A549 (cell line): ENCODE results near the gene NFASC. TPM values are rescaled to one million over a fixed set of nuclear protein-coding genes. Genes with fewer than 3 reads are reported as not detected.
A peak's percentile ranks its signal among the peaks of the same experiment; 100 is the strongest.

ENCODE experiments used
- ATAC-seq, 2 experiments: fragments of 200-7000 bp in 1 of 2; fragments of >200 bp in 1 of 2; cut with Nextera tagmentation in 1 of 2; cut with Tn5 transposase in 1 of 2; 3 replicates each; pipeline versions ENCODE4 v1.8.0 to v1.9.1; 2018 to 2020; ENCODE audit warnings: mild to moderate bottlenecking in 1 of 2, moderate library complexity in 1 of 2
- CTCF ChIA-PET: fragments of 300-600 bp; sonication (Branson Sonifier 250); formaldehyde crosslinking; extraction: SDS; loops from one replicate; lab custom pipeline; 2021; ENCODE audit warnings: antibody characterized with exemption, inconsistent platforms; lab: Yijun Ruan, JAX
- POLR2A ChIA-PET: fragments of 350-600 bp; formaldehyde crosslinking; extraction: SDS; loops from one replicate; lab custom pipeline; 2021; ENCODE audit warnings: antibody characterized with exemption, inconsistent platforms; lab: Yijun Ruan, JAX
- DNase-seq, 2 experiments: peaks; one replicate each; pipeline versions ENCODE4 v3.0.0 to v3.0.0-alpha.2; 2011 to 2016; ENCODE audit warnings: low read depth in 1 of 2, low spot score in 1 of 2
- FAIRE-seq: peaks from 2 replicates; lab custom pipeline; 2011; peaks lifted over from hg19 to GRCh38; lab: Jason Lieb, UNC
- H3K27ac ChIP-seq, 2 experiments: fragments of >200 bp; sonication (Bioruptor Twin); formaldehyde crosslinking; 3 replicates each; pipeline ENCODE4 v1.5.1; 2016 to 2017
- H3K4me1 ChIP-seq: fragments of >200 bp; sonication (Bioruptor Twin); formaldehyde crosslinking; 3 replicates; pipeline ENCODE4 v1.6.1; 2016
- H3K4me2 ChIP-seq: fragments of >200 bp; sonication (Bioruptor Twin); formaldehyde crosslinking; 3 replicates; pipeline ENCODE4 v1.6.1; 2016
- H3K4me3 ChIP-seq: fragments of >200 bp; sonication (Bioruptor Twin); formaldehyde crosslinking; 3 replicates; pipeline ENCODE4 v1.5.1; 2016
- H3K9me3 ChIP-seq: fragments of >200 bp; sonication (Bioruptor Twin); formaldehyde crosslinking; 3 replicates; pipeline ENCODE4 v1.6.1; 2016
- CBX8 ChIP-seq: fragments of 200-600 bp; sonication (generic); IDR thresholded peaks from 2 replicates; pipeline ENCODE4 v1.6.1; 2016
- CHD2 ChIP-seq: fragments of 150-350 bp; IDR thresholded peaks from 2 replicates; pipeline ENCODE4 v1.6.1; 2014; ENCODE audit warnings: low read length; ENCODE audit not compliant: partially characterized antibody
- EHMT2 ChIP-seq: fragments of 200-600 bp; sonication (generic); IDR thresholded peaks from 2 replicates; pipeline ENCODE4 v1.6.1; 2016; ENCODE audit warnings: antibody characterized with exemption, low read depth, mild to moderate bottlenecking, moderate library complexity
- FOSB ChIP-seq: fragments of 250-450 bp; sonication (Bioruptor Pico); IDR thresholded peaks from 2 replicates; pipeline ENCODE4 v1.5.0; 2020; ENCODE audit warnings: mild to moderate bottlenecking, moderate library complexity
- FOXS1 ChIP-seq: fragments of 250-450 bp; sonication (Bioruptor Pico); IDR thresholded peaks from 2 replicates; pipeline ENCODE4 v1.5.0; 2020; ENCODE audit warnings: mild to moderate bottlenecking, moderate library complexity
- GATA3 ChIP-seq: IDR thresholded peaks from 2 replicates; pipeline ENCODE4 v1.6.1; 2012; ENCODE audit warnings: borderline replicate concordance
- HEYL ChIP-seq: fragments of 250-450 bp; sonication (Bioruptor Pico); IDR thresholded peaks from 2 replicates; pipeline ENCODE4 v1.8.0; 2021; ENCODE audit warnings: mild to moderate bottlenecking, moderate library complexity
- HOXB5 ChIP-seq: fragments of 250-450 bp; sonication (Bioruptor Pico); IDR thresholded peaks from 2 replicates; pipeline ENCODE4 v1.5.0; 2020; ENCODE audit warnings: mild to moderate bottlenecking, moderate library complexity
- JUN ChIP-seq, 2 experiments: fragments of >200 bp; sonication (Bioruptor Twin); formaldehyde crosslinking; IDR thresholded peaks; 2 replicates in 1 of 2; 3 replicates in 1 of 2; pipeline ENCODE4 v1.6.1; 2016 to 2017
- MYC ChIP-seq: IDR thresholded peaks from 2 replicates; pipeline ENCODE4 v1.6.1; 2012; ENCODE audit warnings: mild to moderate bottlenecking, inconsistent platforms, low read length, improper control_type of control experiment, borderline replicate concordance
- NFE2L2 ChIP-seq: fragments of 150-350 bp; conservative IDR thresholded peaks from 2 replicates; pipeline ENCODE4 v1.6.1; 2014; ENCODE audit warnings: low read length
- RCOR1 ChIP-seq: fragments of 150-350 bp; IDR thresholded peaks from 2 replicates; pipeline ENCODE4 v1.6.1; 2014; ENCODE audit warnings: antibody characterized with exemption, low read length, low read depth
- SREBF2 ChIP-seq: fragments of 450-650 bp; IDR thresholded peaks from 2 replicates; pipeline ENCODE4 v1.6.1; 2014; ENCODE audit warnings: mild to moderate bottlenecking, moderate library complexity
- TP53 ChIP-seq: fragments of 250-450 bp; sonication (Bioruptor Pico); IDR thresholded peaks from 2 replicates; pipeline ENCODE4 v1.5.0; 2021; ENCODE audit warnings: mild to moderate bottlenecking, moderate library complexity
- ZFP36 ChIP-seq: fragments of 450-650 bp; IDR thresholded peaks from 2 replicates; pipeline ENCODE4 v1.6.1; 2014; ENCODE audit warnings: borderline replicate concordance; ENCODE audit not compliant: partially characterized antibody
- ZSCAN20 ChIP-seq: fragments of 250-450 bp; sonication (Bioruptor Pico); IDR thresholded peaks from 2 replicates; pipeline ENCODE4 v1.8.0; 2022; ENCODE audit warnings: mild to moderate bottlenecking, moderate library complexity
- WGBS: methylation state at CpG from one replicate; pipeline ENCODE4 v1.1.6; 2017; ENCODE audit errors: missing lambda C conversion rate; 5-methylcytosine and 5-hydroxymethylcytosine counted together
- polyA plus RNA-seq, 4 experiments: library from polyadenylated mRNA; depleted of rRNA in 3 of 4; stranded (reverse); fragments of >200 nt; fragmentation: RNase III in 1 of 4; extraction: RNeasy Plus Mini Kit Qiagen cat#74134 plus additional on column Dnase treatment in 1 of 4; gene quantifications; 2 replicates in 3 of 4; 3 replicates in 1 of 4; pipeline ENCODE4 v1.2.3, GENCODE V29; 2011 to 2017
- TF ChIP-seq, protein P1 (sequence below): fragments of >200 bp; sonication (Bioruptor Twin); formaldehyde crosslinking; IDR thresholded peaks from 2 replicates; pipeline ENCODE4 v1.6.1; 2016
- TF ChIP-seq, protein P2 (sequence below): IDR thresholded peaks from 2 replicates; pipeline ENCODE4 v1.6.1; 2012; ENCODE audit warnings: low read depth, borderline replicate concordance
- TF ChIP-seq, protein P3 (sequence below): fragments of 450-650 bp; IDR thresholded peaks from 2 replicates; pipeline ENCODE4 v1.6.1; 2014; ENCODE audit warnings: antibody characterized with exemption
- TF ChIP-seq, protein P4 (sequence below): IDR thresholded peaks from 2 replicates; pipeline ENCODE4 v1.6.1; 2012
- TF ChIP-seq, protein P5 (sequence below): fragments of 150-350 bp; IDR thresholded peaks from 2 replicates; pipeline ENCODE4 v1.6.1; 2014; ENCODE audit warnings: low read depth, mild to moderate bottlenecking, low read length

The NFASC gene
- polyA plus RNA-seq, 2 of the 4 experiments (the other 2 are of a cell fraction), result 0.27 to 0.39 TPM

DNA sequence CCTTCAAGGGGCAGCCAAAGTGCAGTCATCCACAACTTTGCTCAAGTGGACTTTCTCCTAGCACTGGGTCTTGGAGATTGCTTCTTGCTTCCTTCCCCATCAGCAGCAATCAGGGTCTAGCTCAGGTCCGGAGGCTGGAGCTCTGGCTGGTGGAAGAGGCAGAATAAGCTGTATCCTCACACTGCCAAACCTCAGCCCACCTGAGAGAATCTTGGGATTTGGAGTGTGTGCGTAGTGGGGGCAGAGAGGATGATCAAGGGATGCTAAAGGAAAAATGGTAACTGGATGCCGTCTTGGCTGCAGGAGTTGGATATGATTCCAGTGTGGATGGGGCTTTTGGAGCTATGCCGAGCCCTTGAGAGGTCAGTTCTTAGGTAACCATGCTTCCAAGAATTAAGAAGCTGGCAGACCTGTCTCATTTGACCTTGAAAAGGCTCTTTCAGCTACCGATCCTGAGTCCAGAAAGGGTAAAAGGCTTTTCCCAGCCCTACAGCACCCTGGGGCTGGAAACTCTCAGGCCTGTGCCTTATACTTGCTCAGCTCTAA, 4.5 kb upstream of the NFASC start:
- TF ChIP-seq ZFP36 (no peak), MYC (no peak), CBX8 (no peak), CHD2 (no peak)
- TF ChIP-seq, protein P1, sequence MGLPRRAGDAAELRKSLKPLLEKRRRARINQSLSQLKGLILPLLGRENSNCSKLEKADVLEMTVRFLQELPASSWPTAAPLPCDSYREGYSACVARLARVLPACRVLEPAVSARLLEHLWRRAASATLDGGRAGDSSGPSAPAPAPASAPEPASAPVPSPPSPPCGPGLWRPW, result no peak
- Histone ChIP-seq H3K9me3 (no peaks in the 10 kb centered on the region), H3K4me2 (no peak overlapping the region), H3K4me3 (no peak overlapping the region), H3K4me1 (no peaks in the 10 kb centered on the region), H3K27ac (no peak overlapping the region)
- WGBS, result 10% methylated on average over 5 of the region's 5 CpGs
- DNase-seq (no peak), FAIRE-seq (no peak), ATAC-seq (no peak)
- ChIA-PET POLR2A (no interaction called here), CTCF (interaction anchor here (1.3 to 1.4 kb wide), 2 partner anchors 20 to 59 kb away, joined by 3 to 4 read pairs; no protein-coding TSS in a partner anchor)

DNA sequence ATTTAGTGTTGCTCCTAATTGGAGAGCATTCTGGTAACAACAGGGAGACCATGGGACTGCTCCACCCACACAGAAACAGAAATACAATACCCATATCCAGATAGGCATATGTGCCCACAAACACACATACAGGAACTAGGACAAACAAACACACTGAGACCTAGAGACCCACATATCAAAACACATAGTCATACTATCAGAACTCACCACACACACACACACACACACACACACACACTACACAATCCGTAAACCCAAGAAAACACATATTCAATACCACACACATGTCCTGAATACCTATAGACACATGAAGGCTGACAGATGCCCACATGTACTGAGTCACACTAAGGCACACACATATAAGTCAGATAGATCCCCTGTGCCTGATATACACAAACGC, 3.5 kb upstream of the NFASC start:
- no peaks in the 10 kb centered on the region for H3K9me3 ChIP-seq
- DNase-seq (no peak), ATAC-seq (no peak), FAIRE-seq (no peak)
- ChIA-PET POLR2A (no interaction called here), CTCF (interaction anchor here (1.3 to 1.4 kb wide), 2 partner anchors 19 to 60 kb away, joined by 3 to 4 read pairs; no protein-coding TSS in a partner anchor)
- no peaks in the 10 kb centered on the region for H3K4me1 ChIP-seq
- 37% methylated on average over 2 of the region's 2 CpGs for WGBS
- H3K4me3 ChIP-seq, result no peak overlapping the region
- H3K27ac ChIP-seq, result no peak overlapping the region
- TF ChIP-seq GATA3 (no peak), EHMT2 (no peak), SREBF2 (no peak), TP53 (CRISPR knock-in tag) (no peak), HEYL (CRISPR knock-in tag) (no peak)
- H3K4me2 ChIP-seq, result no peak overlapping the region

DNA sequence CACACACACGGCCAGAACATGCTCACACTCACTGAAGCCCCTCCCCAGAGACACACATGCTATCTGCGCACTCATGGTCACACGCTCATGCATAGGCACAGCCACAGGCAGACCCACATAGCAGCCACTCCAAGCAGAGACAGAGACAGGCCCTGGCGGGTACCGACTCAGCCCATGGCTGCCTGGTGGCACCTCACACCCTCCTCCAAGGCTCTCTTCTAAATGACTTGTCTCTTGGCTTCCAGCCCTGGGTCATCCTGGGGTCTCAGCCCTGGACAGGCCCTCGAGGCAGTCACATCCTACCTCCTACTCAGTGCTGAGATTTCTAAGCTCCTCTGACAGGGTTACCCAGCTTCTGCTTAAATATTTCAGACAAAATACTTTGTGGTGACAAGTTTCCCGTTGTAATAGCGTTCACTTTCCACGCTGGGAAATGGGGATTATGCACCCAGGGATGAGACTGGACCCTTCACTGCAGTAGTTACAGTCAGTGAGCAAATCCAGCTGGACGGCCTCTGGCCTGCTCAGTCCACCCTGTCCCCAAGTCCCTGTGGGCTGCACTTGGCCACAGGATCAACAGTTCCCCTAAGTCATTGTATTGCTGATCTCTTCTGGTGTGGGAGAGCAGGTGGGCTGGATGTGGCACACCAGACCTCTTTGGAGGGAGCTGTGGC, 2.9 kb upstream of the NFASC start:
- Histone ChIP-seq H3K9me3 (no peaks in the 10 kb centered on the region), H3K4me3 (no peak overlapping the region), H3K4me1 (no peaks in the 10 kb centered on the region), H3K4me2 (no peak overlapping the region), H3K27ac (no peak overlapping the region)
- ATAC-seq, result peak in 1 of 2 experiments; percentile 28; a peak in 1 of 6 replicates
- CTCF ChIA-PET, result no interaction called here
- FAIRE-seq, result no peak
- DNase-seq, result no peak
- POLR2A ChIA-PET, result no interaction called here
- TF ChIP-seq RCOR1 (no peak), HOXB5 (CRISPR knock-in tag) (no peak), HEYL (CRISPR knock-in tag) (no peak), MYC (no peak), FOXS1 (CRISPR knock-in tag) (no peak), NFE2L2 (no peak), ZSCAN20 (CRISPR knock-in tag) (no peak), JUN (IDR thresholded peaks at IDR 0.05) (no peak), FOSB (CRISPR knock-in tag) (no peak), SREBF2 (no peak)
- TF ChIP-seq, protein P2, sequence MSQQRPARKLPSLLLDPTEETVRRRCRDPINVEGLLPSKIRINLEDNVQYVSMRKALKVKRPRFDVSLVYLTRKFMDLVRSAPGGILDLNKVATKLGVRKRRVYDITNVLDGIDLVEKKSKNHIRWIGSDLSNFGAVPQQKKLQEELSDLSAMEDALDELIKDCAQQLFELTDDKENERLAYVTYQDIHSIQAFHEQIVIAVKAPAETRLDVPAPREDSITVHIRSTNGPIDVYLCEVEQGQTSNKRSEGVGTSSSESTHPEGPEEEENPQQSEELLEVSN, result no peak
- TF ChIP-seq, protein P3, sequence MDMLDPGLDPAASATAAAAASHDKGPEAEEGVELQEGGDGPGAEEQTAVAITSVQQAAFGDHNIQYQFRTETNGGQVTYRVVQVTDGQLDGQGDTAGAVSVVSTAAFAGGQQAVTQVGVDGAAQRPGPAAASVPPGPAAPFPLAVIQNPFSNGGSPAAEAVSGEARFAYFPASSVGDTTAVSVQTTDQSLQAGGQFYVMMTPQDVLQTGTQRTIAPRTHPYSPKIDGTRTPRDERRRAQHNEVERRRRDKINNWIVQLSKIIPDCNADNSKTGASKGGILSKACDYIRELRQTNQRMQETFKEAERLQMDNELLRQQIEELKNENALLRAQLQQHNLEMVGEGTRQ, result no peak
- TF ChIP-seq, protein P1, result no peak
- TF ChIP-seq, protein P4, sequence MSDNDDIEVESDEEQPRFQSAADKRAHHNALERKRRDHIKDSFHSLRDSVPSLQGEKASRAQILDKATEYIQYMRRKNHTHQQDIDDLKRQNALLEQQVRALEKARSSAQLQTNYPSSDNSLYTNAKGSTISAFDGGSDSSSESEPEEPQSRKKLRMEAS, result no peak
- TF ChIP-seq, protein P5, sequence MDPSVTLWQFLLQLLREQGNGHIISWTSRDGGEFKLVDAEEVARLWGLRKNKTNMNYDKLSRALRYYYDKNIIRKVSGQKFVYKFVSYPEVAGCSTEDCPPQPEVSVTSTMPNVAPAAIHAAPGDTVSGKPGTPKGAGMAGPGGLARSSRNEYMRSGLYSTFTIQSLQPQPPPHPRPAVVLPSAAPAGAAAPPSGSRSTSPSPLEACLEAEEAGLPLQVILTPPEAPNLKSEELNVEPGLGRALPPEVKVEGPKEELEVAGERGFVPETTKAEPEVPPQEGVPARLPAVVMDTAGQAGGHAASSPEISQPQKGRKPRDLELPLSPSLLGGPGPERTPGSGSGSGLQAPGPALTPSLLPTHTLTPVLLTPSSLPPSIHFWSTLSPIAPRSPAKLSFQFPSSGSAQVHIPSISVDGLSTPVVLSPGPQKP, result no peak
- TF ChIP-seq, all 56 proteins: peak for 0
- WGBS, result 36% methylated on average over 10 of the region's 10 CpGs
